H9 (cell line): Measurements from ENCODE around the gene SRP68. TPM values are rescaled to one million over a fixed set of nuclear protein-coding genes. Genes with fewer than 3 reads are reported as not detected.

Source experiments
- DNase-seq: peaks from one replicate; pipeline ENCODE4 v3.0.0-alpha.2; 2017
- H2AFZ ChIP-seq: one replicate; pipeline ENCODE4 v1.6.1; 2013; ENCODE audit warnings: mild to moderate bottlenecking, low read length, control low read depth, moderate library complexity
- H2AK5ac ChIP-seq: 2 replicates; pipeline ENCODE4 v1.6.1; 2013; ENCODE audit warnings: low read length, control low read depth, mixed read lengths; ENCODE audit not compliant: insufficient read length
- H2BK120ac ChIP-seq: one replicate; pipeline ENCODE4 v1.6.1; 2013; ENCODE audit warnings: low read depth, mild to moderate bottlenecking, low read length, control low read depth, inconsistent platforms; ENCODE audit not compliant: poor library complexity, severe bottlenecking
- H2BK12ac ChIP-seq: 2 replicates; pipeline ENCODE4 v1.6.1; 2013; ENCODE audit warnings: low read length, control low read depth, mixed read lengths, low read depth; ENCODE audit not compliant: insufficient read length
- H2BK15ac ChIP-seq: 2 replicates; pipeline ENCODE4 v1.6.1; 2013; ENCODE audit warnings: low read depth, low read length, control low read depth
- H2BK20ac ChIP-seq: one replicate; pipeline ENCODE4 v1.6.1; 2013; ENCODE audit warnings: low read depth, mild to moderate bottlenecking, low read length, control low read depth, inconsistent platforms; ENCODE audit not compliant: poor library complexity, severe bottlenecking
- H2BK5ac ChIP-seq: 2 replicates; pipeline ENCODE4 v1.6.1; 2013; ENCODE audit warnings: low read length, control low read depth, mixed read lengths; ENCODE audit not compliant: insufficient read length
- H3K14ac ChIP-seq: 2 replicates; pipeline ENCODE4 v1.6.1; 2013; ENCODE audit warnings: low read length, control low read depth; ENCODE audit not compliant: insufficient read depth
- H3K18ac ChIP-seq: 2 replicates; pipeline ENCODE4 v1.6.1; 2013; ENCODE audit warnings: low read depth, mild to moderate bottlenecking, mixed read lengths, low read length, control low read depth; ENCODE audit not compliant: insufficient read length
- H3K23ac ChIP-seq: 2 replicates; pipeline ENCODE4 v1.6.1; 2013; ENCODE audit warnings: low read length, control low read depth, mixed read lengths, low read depth; ENCODE audit not compliant: insufficient read length
- H3K23me2 ChIP-seq: 2 replicates; pipeline ENCODE4 v1.6.1; 2013; ENCODE audit warnings: low read depth, mild to moderate bottlenecking, mixed read lengths, low read length, control low read depth; ENCODE audit not compliant: insufficient read length, poor library complexity, severe bottlenecking
- H3K27ac ChIP-seq: 2 replicates; pipeline ENCODE4 v1.5.1; 2013; ENCODE audit warnings: low read length, control low read depth, mixed read lengths, low read depth; ENCODE audit not compliant: insufficient read length
- H3K27me3 ChIP-seq: 2 replicates; pipeline ENCODE4 v1.6.1; 2013; ENCODE audit warnings: low read length, control low read depth, inconsistent platforms; ENCODE audit not compliant: insufficient read depth
- H3K4ac ChIP-seq: 2 replicates; pipeline ENCODE4 v1.6.1; 2013; ENCODE audit warnings: low read depth, mild to moderate bottlenecking, control low read depth, inconsistent platforms, low read length, moderate library complexity
- H3K4me1 ChIP-seq: 2 replicates; pipeline ENCODE4 v1.6.1; 2013; ENCODE audit warnings: low read length, control low read depth, inconsistent platforms; ENCODE audit not compliant: insufficient read depth
- H3K4me2 ChIP-seq: 2 replicates; pipeline ENCODE4 v1.6.1; 2013; ENCODE audit warnings: low read length, control low read depth, mixed read lengths; ENCODE audit not compliant: insufficient read length, insufficient read depth
- H3K56ac ChIP-seq: 2 replicates; pipeline ENCODE4 v1.6.1; 2013; ENCODE audit warnings: low read depth, mild to moderate bottlenecking, mixed read lengths, low read length, control low read depth; ENCODE audit not compliant: insufficient read length
- H3K79me1 ChIP-seq: 2 replicates; pipeline ENCODE4 v1.6.1; 2013; ENCODE audit warnings: low read depth, mild to moderate bottlenecking, moderate library complexity, low read length, control low read depth, inconsistent platforms; ENCODE audit not compliant: insufficient read depth, poor library complexity, severe bottlenecking
- H3K79me2 ChIP-seq: 2 replicates; pipeline ENCODE4 v1.6.1; 2013; ENCODE audit warnings: low read length, control low read depth, inconsistent platforms; ENCODE audit not compliant: insufficient read depth
- H3K9ac ChIP-seq: 2 replicates; pipeline ENCODE4 v1.6.1; 2013; ENCODE audit warnings: low read length, control low read depth, mixed read lengths; ENCODE audit not compliant: insufficient read length; ENCODE audit errors: extremely low read depth
- H3K9me3 ChIP-seq: one replicate; pipeline ENCODE4 v1.6.1; 2013; ENCODE audit warnings: low read depth, low read length, inconsistent platforms; ENCODE audit not compliant: control insufficient read depth
- H3T11ph ChIP-seq: one replicate; pipeline ENCODE4 v1.6.1; 2013; ENCODE audit warnings: mild to moderate bottlenecking, low read length, control low read depth, inconsistent platforms
- H4K20me1 ChIP-seq: one replicate; pipeline ENCODE4 v1.6.1; 2013; ENCODE audit not compliant: control insufficient read depth, insufficient read length, insufficient read depth
- H4K5ac ChIP-seq: 2 replicates; pipeline ENCODE4 v1.6.1; 2013; ENCODE audit warnings: low read depth, mild to moderate bottlenecking, mixed read lengths, low read length, control low read depth; ENCODE audit not compliant: insufficient read length
- H4K8ac ChIP-seq: replicated peaks from 2 replicates; pipeline ENCODE4 v1.6.1; 2013; ENCODE audit warnings: low read length, control low read depth, mixed read lengths, low read depth; ENCODE audit not compliant: insufficient read length
- H4K91ac ChIP-seq: 2 replicates; pipeline ENCODE4 v1.6.1; 2013; ENCODE audit warnings: low read depth, mild to moderate bottlenecking, moderate library complexity, mixed read lengths, low read length, control low read depth; ENCODE audit not compliant: insufficient read length
- H3K27ac Mint-ChIP-seq, 3 experiments: 2 replicates in 2 of 3; 3 replicates in 1 of 3; pipeline ENCODE4 v1.8.0; 2020 to 2021; ENCODE audit warnings: mixed read lengths in 3 of 3, mild to moderate bottlenecking in 1 of 3, moderate library complexity in 1 of 3
- H3K27me3 Mint-ChIP-seq: 2 replicates; pipeline ENCODE4 v1.8.0; 2021; ENCODE audit warnings: low read depth, mild to moderate bottlenecking, moderate library complexity, mixed read lengths
- H3K36me3 Mint-ChIP-seq, 3 experiments: 2 replicates in 2 of 3; 3 replicates in 1 of 3; pipeline ENCODE4 v1.8.0; 2020 to 2021; ENCODE audit warnings: low read depth in 3 of 3, mixed read lengths in 3 of 3; ENCODE audit not compliant: insufficient read depth in 1 of 3
- H3K4me1 Mint-ChIP-seq, 2 experiments: 2 replicates each; pipeline ENCODE4 v1.8.0; 2020; ENCODE audit warnings: mixed read lengths in 2 of 2
- H3K4me3 Mint-ChIP-seq, 2 experiments: 2 replicates in 1 of 2; 3 replicates in 1 of 2; pipeline ENCODE4 v1.8.0; 2020 to 2021; ENCODE audit warnings: mild to moderate bottlenecking in 2 of 2, mixed read lengths in 2 of 2, moderate library complexity in 1 of 2
- H3K9me3 Mint-ChIP-seq, 2 experiments: 2 replicates in 1 of 2; 3 replicates in 1 of 2; pipeline ENCODE4 v1.8.0; 2020; ENCODE audit warnings: mild to moderate bottlenecking in 2 of 2, mixed read lengths in 2 of 2, moderate library complexity in 1 of 2
- CTCF ChIP-seq: fragments of 200-600 bp; sonication (generic); conservative IDR thresholded peaks from 3 replicates; pipeline ENCODE4 v1.8.0; 2021; ENCODE audit warnings: antibody characterized with exemption, mild to moderate bottlenecking
- WGBS: extraction: QIAGEN DNeasy Blood & Tissue Kit; methylation state at CpG from one replicate; pipeline ENCODE4 v1.1.7; 2013; ENCODE audit warnings: missing lambda C conversion rate, low lambda C conversion rate, mixed read lengths; ENCODE audit not compliant: insufficient read length; ENCODE audit errors: extremely low coverage; 5-methylcytosine and 5-hydroxymethylcytosine counted together
- total RNA-seq: library from RNA; stranded (reverse); gene quantifications from 2 replicates; pipeline ENCODE4 v1.2.1, GENCODE V29; 2021

Gene SRP68
- total RNA-seq, 1 experiment from 2014 or later, result 86.1 TPM

- peaks cover 4% of the 10 kb centered on the region for H3K27me3 Mint-ChIP-seq
- no peak overlapping the region for H2BK12ac ChIP-seq
- H3K4me2 ChIP-seq, result no peak overlapping the region
- no peak overlapping the region for H3K4me3 Mint-ChIP-seq
- H2BK5ac ChIP-seq, result no peak overlapping the region
- DNase-seq, result no peak
- no peaks in the 10 kb centered on the region for H3K9me3 ChIP-seq
- no peak overlapping the region for H3K56ac ChIP-seq
- H3K23me2 ChIP-seq, result no peaks in the 10 kb centered on the region
- H3K27ac Mint-ChIP-seq, result no peak overlapping the region; a peak in 1 of 7 replicates
- no peak overlapping the region for H3K23ac ChIP-seq
- H3K27me3 ChIP-seq, result no peaks in the 10 kb centered on the region
- no peak overlapping the region for H3K9ac ChIP-seq
- H3K4me1 ChIP-seq, result no peaks in the 10 kb centered on the region
- H3K79me2 ChIP-seq, result no peaks in the 10 kb centered on the region
- H4K91ac ChIP-seq, result no peak overlapping the region
- H3K14ac ChIP-seq, result no peak overlapping the region
- no peak overlapping the region for H3K4ac ChIP-seq
- H3K36me3 Mint-ChIP-seq, result peaks cover 2 to 18% (median 9%) of the 10 kb centered on the region in 3 experiments; a peak in 6 of 7 replicates
- H2BK20ac ChIP-seq, result no peak overlapping the region
- H2BK15ac ChIP-seq, result no peak overlapping the region
- H2BK120ac ChIP-seq, result no peak overlapping the region
- H3K79me1 ChIP-seq, result no peaks in the 10 kb centered on the region
- H3K27ac ChIP-seq, result no peak overlapping the region
- WGBS, result no CpG with 5 or more reads among the region's 16 CpGs
- peaks cover 0 to 2% of the 10 kb centered on the region in 2 experiments; a peak in 3 of 5 replicates for H3K9me3 Mint-ChIP-seq
- no peak overlapping the region for H3T11ph ChIP-seq
- no peak for TF ChIP-seq CTCF
- H2AFZ ChIP-seq, result no peak overlapping the region
- no peak overlapping the region for H4K8ac ChIP-seq
- H3K18ac ChIP-seq, result no peak overlapping the region
- H3K4me1 Mint-ChIP-seq, result peaks cover 2 to 5% of the 10 kb centered on the region in 2 experiments
- H2AK5ac ChIP-seq, result no peak overlapping the region
- H4K5ac ChIP-seq, result no peak overlapping the region
- no peaks in the 10 kb centered on the region for H4K20me1 ChIP-seq
Measured at GRCh38 chr17:76007850-76008165, 64.5 kb downstream of the SRP68 start.
